Hematopoietic multipotent progenitor cell treated with erythropoietin and hydrocortisone succinate and interleukin-3 and kit ligand, for 8 days (in vitro differentiated cells): Measurements from ENCODE around the gene POLR1G.
"Not testable (repeated sequence)": the region's sequence is repeated elsewhere in the genome, so short reads cannot be mapped to it uniquely, and the experiment has no call there.

Experiments
- DNase-seq: peaks from one replicate; pipeline ENCODE4 v3.0.0-alpha.2; 2015

The POLR1G gene

DNA sequence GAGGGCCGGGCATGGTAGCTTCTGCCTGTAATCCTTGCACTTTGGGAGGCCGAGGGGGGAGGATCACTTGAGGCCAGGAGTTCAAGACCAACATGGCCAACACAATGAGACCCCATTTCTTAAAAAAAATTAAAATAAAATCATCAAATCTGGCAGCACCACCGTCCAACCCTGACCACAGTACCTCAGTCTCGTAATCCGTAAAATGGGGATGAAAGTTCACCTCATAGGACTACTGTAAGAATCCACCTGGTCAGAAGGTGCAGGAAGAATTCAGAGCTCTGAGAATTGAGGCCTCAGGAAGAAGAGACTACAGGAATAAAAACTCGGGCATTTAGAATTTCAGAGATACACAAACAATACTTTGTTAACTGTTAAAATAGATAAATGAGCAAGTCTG, 4.6 kb upstream of the POLR1G start:
- no peak for DNase-seq

DNA sequence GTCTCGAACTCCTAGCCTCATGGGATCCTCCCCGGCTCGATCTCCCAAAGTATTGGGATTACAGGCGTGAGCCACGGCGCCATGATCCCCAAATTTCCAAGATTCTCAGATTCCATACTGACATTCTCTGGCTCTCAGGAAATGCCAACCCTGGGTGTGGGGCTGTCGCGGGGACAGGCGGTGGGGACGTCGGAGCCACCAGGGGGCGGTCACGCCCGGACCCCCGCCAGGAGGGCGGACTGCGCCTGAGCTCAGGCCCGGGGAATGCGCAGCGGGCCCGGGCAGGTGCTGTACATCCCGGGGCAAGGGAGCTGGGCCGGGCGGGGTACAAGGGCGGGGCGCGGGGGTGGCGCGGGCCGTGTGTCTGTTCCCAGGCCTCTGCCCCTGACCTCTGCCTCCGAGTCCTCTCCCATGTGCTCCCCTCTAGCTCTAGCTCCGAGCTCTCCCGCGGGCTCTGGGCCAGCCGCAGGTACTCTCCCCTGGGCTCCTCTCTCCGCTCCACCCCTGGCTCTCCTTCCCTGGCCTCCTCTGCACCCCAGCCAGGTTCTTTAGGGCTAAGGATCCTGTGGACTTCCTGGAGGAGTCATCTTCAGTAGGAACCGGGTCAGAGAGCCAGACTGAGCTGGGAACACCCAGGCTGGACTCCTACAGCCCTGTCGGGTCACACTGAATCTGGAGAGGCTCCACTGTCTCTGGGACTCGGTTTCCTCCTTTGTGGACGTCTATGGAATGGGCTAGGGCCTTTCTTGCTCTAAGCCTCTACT, 4.0 kb upstream of the POLR1G start:
- no peak for DNase-seq

DNA sequence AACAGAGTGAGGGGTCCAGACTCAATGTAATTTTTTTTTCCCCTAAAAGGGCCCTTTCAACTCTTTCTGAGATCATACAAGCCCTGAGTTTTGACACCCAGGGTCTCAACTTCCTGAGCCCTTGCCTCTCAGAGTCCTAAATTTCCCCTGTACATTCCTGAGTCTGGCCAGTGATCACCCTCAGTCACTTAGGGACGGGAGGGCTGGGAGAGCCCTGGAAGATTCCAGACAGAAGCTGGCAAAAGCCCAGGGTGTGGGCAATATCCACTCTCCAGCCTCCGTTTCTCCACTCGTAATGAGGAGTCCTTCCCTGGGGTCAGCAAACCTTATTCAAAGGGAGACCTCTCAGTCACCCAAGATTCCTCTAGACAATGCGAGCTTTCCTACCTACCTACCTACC, 3.2 kb upstream of the POLR1G start:
- no peak for DNase-seq

DNA sequence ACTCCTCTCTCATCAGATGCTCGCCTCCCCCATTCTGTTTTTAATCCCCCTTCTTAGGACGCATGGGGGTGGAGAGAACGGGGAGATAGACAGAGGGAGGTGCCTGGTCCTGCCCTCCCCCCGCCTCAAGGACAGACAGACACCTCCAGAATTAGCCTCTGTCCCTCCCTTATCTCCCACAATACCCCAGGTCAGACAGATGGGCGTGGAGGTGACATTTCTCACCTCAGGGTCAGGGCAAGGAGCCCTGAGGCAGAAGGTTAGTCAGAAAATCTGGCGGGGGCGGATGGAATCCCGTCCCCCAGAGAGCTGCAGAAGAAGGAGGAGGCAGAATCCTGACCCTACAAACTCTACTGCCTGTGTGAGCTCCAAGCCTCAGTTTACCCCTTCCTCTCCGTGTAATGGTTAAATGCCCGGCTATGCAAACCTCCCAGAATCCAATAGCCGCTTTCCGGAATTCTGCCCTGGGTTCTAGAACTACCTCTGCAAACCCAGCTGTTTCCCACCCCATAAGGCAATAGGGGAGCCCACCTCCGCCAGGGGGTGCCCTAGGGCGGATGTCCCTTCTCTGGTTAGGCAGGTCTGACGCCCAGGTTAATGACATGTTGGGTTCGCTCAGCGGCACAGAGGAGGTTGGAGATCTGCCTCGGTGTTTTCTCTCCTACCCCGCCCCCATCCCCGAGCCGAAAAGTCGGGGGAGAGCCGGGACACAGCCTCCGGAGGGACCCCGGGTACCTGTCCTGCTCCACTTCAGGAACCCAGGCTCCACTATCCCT, 2.5 kb upstream of the POLR1G start:
- peak; percentile 77 for DNase-seq

DNA sequence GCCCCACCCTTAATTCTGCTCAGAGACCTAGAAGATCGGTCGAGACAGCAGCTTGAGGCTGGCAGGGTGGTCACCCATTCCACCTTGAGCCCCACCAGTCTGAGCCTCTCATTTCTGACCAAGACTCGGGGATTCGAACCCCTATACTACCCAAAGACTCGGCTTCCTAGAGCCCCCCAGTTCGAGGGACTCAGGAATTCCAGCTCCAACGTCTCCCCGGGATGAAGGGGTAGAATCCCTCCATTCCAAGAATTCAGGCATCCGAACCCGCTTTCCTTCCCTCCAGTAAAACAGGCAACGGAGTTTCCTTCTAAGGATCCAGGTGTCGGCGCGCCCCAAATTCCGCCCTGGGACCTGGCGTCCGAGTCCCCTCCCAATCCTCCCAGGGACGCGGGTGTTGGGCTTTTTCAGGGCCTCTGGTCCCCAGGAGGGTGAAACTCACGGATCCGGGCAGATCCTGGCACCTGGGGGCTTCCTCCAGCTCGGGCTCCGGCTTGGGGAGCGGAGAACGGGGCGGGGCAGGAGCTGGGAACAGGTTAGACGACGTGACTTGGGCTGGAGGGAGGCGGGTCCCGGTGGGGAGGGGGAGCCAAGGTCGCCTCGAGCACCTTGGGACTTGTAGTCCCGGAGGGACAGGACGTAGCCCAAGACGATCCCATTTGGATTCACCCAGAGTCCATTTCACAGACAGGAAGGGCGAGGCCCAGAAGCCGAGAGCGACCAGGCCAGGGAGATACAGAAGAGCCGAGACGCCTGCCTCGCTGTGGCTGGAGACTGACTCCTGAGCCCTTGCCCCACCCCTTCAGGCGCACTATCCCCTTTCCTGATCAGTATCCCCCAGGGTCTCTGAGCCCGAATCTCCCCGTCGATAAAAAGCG, 1.6 kb upstream of the POLR1G start, which contains the start of gene PPP1R13L:
TSS of gene PPP1R13L (minus strand) at position 513 of the 878 bp plus-strand sequence. CDS start 6,751 bp downstream, outside the sequence.
- DNase-seq = peak; percentile 85

DNA sequence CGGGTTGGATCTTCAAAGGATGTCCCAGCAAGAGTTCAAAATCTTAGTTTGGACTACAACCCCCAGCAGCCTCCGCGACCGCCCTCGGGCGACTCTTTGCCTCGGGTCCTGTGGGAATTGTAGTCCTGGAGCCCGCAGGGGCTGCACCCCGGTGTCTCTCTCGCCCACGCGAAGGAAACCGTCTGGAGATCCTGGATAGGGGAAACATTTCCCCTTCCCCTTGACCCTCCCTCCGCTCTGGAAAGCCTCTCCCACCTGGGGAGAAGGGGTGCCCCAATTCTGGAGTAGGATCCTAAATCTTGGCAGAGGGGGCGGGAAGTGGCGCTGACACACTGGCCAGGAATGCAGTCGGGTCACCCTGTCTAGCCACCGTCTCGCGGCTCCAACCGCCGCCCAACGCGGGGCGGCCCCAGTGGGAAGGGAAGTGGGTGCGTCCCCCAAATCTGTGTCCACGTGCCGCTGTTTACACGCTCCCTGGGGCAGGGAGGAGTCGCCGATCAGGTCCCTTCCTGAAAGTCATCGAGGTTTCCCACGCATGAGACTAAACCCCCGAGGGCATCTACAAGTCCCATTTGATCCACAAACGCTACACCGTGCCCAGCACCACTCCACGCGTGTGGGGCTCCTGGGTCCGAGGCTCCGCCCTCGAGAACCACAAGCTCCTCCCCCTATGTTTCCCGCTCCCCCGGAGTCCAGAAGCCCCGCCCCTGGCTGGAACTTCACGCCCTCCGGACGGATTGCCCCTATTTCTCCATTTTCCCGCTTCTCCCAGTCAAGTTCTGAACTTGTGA, 814 bp upstream of the POLR1G start:
- peak; percentile 88 for DNase-seq

DNA sequence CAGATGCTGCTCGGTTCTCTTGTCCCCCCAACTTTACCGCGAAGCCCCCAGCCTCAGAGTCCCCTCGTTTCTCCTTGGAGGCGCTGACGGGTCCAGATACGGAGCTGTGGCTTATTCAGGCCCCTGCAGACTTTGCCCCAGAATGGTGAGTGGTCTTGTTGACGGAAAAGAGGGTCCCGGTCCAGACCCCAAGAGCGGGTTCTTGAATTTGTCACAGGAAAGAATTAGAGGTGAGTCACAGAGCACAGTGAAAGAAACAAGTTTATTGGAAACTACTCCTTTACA, 589 bp downstream of the POLR1G start:
- no peak for DNase-seq

DNA sequence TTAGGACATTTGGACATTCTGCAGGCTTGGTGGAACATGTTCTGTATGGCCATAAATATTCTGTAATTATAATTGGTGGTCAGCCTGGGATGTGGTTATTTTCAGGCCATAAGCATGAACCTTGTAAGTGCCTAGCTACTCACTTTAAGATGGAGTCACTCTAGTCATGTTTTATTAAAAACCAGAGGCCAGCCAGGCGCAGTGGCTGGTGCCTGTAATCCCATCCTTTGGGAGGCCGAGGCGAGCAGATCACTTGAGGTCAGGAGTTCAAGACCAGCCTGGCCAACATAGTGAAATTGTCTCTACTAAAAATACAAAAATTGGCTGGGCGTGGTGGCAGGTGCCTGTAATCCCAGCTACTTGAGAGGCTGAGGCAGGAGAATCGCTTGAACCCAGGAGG, 1.1 kb downstream of the POLR1G start:
- DNase-seq = not testable (repeated sequence)

DNA sequence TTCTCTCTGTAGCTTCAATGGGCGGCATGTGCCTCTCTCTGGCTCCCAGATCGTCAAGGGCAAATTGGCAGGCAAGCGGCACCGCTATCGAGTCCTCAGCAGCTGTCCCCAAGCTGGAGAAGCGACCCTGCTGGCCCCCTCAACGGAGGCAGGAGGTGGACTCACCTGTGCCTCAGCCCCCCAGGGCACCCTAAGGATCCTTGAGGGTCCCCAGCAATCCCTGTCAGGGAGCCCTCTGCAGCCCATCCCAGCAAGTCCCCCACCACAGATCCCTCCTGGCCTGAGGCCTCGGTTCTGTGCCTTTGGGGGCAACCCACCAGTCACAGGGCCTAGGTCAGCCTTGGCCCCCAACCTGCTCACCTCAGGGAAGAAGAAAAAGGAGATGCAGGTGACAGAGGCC, 1.7 kb downstream of the POLR1G start:
- DNase-seq = no peak

DNA sequence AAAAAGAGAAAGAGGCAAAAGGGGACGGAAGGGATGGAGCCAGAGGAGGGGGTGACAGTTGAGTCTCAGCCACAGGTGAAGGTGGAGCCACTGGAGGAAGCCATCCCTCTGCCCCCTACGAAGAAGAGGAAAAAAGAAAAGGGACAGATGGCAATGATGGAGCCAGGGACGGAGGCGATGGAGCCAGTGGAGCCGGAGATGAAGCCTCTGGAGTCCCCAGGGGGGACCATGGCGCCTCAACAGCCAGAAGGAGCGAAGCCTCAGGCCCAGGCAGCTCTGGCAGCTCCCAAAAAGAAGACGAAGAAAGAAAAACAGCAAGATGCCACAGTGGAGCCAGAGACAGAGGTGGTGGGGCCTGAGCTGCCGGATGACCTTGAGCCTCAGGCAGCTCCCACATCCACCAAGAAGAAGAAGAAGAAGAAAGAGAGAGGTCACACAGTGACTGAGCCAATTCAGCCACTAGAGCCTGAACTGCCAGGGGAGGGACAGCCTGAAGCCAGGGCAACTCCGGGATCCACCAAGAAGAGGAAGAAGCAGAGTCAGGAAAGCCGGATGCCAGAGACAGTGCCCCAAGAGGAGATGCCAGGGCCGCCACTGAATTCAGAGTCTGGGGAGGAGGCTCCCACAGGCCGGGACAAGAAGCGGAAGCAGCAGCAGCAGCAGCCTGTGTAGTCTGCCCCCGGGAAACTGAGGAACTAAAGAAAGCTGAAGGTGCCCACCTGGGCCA, 2.5 kb downstream of the POLR1G start:
- no peak for DNase-seq

DNA sequence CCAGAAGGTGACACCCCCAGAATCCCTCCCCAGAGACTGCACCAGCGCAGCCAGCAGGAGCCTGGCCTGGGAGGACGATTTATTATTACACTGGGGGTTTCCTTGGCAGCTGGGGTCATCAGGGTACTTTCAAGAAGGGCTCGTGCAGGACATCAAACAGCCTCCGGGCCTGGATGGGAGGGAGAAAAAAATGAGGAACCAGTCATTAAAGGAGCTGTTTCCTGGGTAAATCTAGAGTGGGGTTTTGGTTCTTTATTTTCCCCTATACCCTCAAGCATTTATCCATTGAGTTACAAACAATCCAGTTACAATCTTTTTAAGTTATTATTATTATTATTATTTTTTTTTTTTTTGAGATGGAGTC, 3.1 kb downstream of the POLR1G start:
- DNase-seq = no peak

DNA sequence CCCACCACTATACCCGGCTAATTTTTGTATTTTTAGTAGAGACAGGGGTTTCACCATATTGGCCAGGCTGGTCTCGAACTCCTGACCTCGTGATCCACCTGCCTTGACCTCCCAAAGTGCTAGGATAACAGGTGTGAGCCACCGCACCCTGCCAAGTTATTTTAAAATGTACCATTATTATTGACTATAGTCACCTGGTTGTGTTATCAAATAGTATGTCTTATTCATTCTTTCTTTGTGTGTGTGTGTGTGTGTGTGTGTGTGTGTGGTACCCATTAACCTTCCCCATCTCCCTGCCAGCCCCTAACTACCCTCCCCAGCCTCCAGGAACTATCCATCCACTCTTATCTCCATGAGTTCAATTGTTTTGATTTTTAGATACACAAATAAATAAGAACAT, 3.9 kb downstream of the POLR1G start:
- DNase-seq = not testable (repeated sequence)

DNA sequence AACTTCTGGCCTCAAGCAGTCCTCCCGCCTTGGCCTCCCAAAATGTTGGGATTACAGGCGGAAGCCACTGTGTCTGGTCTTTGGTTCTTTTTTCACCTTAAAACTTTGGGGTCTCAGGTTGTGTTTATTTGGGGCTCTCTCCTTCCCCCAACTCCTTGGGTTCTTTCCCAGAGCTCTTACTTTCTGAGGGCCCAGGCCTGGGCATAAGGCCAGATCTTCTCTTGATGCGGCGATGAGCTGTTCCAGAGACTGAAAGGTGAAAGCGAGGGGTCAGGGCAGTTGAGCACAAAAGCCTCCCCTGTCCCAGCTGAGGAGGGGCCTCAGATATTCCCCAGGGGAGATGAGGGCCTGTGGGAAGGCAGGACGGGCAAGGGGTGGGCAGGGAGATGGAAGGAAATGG, 7.1 kb downstream of the POLR1G start:
- DNase-seq = no peak

DNA sequence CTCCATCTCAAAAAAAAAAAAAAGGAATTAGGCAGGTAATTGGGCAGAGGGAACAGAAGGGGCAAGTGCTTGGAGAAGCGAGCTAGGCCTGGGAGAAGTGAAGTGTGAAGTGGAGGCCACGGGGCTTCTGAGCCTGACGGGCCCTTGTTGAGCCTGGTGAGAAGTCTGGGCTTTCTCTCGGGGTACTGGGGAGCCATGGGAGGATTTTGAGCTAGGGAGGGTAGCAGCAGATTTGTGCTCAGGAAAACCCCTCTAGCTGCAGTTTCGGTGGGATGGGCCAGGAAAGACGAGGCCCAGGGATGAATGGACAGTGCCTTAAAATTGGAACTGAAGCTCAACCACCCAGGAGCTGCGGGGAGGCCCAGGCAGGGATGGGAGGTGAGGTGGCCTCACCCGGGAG, 8.0 kb downstream of the POLR1G start:
- no peak for DNase-seq

DNA sequence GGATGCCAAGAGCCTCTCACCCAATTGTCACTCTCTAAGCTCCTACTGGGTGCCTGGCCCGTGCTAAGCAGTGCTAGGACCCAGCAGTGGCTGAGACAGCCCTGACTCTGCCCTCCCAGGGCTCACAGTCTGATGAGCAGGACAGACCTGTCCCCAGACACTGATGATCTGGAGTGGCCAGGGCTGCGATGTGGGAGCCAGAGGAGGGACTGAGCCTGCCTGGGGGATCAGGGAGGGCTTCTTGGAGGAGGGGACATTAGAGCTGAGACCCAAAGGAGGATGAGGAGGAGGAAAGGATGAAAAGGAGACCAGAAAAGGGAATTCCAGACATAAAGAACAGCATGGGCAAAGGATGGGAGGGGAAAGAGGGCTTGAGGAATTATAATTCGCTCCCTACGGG, 10.7 kb downstream of the POLR1G start:
- DNase-seq = no peak

DNA sequence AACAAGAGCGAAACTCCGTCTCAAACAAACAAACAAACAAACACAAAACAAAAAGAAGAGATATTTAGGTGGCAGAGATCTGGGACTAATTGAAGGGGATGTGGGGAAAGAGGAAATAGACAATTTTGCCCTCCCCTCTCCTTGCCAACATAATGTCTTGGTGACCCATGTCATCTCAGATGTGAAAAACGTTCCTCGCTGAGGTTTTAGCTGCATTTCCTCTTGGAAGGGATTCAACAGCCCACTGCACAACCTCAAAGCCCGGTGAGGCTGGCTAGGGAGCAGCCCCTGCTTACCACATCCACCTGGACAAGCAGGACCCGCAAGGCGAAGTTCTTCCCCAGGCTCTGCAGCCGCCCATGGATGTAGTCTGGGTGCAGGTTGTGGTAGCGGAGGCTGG, 12.4 kb downstream of the POLR1G start:
- no peak for DNase-seq

DNA sequence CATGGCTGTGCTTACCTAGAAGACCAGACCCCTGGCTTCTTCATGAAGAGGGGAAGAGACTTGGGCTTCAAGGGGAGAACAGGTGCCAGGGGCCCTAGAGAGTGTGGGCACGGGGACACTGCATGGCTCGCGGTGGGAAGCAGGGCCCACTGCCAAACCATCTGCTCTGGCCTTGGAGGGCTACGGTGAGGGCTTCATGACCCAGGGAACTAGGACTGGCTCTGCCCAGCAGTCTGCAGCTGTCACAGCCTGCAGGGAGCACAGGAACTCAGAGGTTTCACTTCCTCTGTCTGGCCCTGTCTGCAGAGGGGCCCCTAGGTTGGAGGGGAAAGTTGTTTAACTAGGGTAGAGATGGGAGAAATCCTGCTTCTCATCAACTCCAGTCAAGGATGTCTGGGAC, 13.0 kb downstream of the POLR1G start:
- DNase-seq = no peak

DNA sequence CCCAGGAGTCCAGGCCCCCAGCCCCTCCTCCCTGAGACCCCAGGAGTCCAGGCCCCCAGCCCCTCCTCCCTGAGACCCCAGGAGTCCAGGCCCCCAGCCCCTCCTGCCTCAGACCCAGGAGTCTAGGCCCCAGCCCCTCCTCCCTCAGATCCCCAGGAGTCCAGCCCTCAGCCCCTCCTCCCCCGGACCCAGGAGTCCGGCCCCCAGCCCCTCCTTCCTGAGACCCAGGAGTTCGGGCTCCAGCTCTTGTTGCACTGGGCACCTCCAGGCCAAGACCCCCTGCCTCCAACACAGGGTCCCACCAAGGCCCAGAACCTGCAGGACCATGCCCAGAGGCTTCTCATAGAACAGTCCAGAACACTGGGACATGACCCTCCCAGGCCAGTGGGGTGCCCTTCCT, 13.5 kb downstream of the POLR1G start:
- no peak for DNase-seq

DNA sequence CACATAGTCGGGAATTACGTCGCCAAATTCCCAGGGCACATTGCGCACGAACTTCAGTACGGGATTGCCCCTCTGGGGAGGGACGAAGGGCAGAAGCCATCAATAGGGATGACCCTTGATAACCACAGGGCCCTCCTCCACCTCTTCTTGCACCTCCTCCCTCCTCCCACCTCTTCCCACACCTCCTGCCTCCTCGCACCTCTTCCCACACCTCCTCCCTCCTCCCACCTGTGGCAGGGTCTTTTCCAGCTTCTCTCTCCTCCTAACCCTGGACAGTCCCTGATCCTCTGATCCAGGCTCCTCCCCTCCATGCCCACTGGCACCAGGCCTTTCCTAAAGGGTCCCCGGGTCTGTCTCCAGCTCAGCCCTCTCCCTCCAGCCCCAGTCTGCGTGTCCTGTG, 13.9 kb downstream of the POLR1G start:
- DNase-seq = no peak

DNA sequence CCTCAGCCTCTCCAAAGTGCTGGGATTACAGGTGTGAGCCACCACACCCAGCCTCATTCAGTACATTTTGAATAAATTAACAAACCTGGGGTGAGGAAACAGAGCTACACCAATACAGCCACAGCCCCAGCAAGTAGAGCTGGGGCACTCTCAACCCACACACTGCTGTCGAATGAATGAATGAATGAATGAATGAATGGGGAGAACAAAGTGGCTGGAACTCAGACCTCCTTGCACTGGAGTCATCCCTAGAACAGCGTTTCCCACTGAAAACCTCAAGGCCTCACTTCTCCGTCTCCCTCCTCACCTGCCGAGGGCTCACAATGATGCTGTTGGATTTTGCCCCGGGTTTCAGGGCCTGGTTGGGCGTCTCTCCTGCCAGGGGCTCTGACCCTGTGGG, 14.4 kb downstream of the POLR1G start:
- DNase-seq = no peak

DNA sequence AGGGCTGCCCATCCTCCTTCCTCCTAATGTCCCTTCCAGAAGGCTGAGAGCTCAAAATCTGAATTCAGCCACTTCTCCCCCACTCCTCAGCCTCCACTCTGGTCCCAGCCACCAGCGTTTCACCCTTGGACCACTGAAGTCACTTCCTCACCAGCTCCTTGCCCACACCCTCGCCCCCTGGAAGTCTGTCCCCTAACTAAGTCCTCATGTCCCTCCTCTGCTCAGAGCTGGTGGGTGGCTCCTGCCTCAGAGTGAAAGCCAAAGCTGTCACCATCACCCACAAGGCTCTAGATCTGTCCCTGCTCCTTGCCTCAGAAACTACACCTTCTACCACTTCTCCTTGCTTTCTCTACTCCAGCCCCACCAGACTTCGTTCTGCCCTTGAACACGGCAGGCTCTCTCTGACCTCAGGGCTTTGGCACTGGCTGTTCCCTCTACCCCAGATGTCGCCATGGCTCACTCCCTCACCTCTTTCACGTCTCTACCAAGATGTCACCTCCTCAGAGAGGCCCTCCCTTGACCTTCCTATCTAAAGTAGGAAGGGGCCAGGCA, 15.6 kb downstream of the POLR1G start:
- no peak for DNase-seq

DNA sequence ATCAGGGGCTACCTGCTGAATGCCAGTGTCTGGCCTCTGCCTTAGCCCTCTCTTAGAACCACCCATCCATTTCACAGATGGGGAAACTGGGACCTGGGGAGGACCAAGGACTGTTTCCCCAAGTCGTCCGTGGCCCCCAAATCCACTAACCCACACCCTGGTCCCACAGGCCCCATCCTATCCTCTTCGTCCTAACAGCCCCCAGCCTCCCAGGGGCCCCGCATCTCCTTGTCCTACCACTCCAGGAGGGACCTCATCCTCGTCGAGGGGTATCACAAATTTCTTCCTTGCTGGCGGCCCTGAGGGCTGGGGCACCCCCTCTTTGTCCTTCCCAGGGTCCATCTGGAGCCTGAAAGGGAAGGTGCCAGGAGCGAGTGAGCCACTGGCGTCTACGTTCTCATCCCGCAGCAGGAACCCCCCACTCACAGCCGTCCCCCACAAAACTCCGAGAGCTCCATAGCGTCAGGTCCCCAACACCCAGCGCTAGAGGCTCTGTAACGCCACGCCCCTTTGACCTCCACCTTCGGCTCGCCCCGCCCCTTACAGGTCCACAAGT, 16.7 kb downstream of the POLR1G start:
- no peak for DNase-seq
